K562 (cell line): ENCODE results near the gene BORCS5. TPM values are rescaled to one million over a fixed set of nuclear protein-coding genes. Genes with fewer than 3 reads are reported as not detected.
A peak's percentile ranks its signal among the peaks of the same experiment; 100 is the strongest.

Experiments
- ATAC-seq: fragments of 200-7000 bp; cut with Tn5 transposase; 3 replicates; pipeline ENCODE4 v1.9.1; 2020; ENCODE audit warnings: moderate library complexity
- BruUV-seq: library from RNA; stranded (reverse); fragments of 400-500 nt; replicated peaks from 2 replicates; lab custom pipeline; 2021; lab: Mats Ljungman, UMichigan
- CTCF ChIA-PET: fragments of 300-600 bp; formaldehyde crosslinking; extraction: SDS; loops from one replicate; lab custom pipeline; 2021; ENCODE audit warnings: low intra/inter-chr PET ratio; lab: Yijun Ruan, JAX
- POLR2A ChIA-PET: fragments of 300-600, 350-650 bp; sonication (Branson Sonifier 250); formaldehyde crosslinking; extraction: SDS; loops from one replicate; lab custom pipeline; 2021; ENCODE audit warnings: antibody characterized with exemption, inconsistent platforms; lab: Yijun Ruan, JAX
- DNase-seq, 4 experiments: peaks; one replicate each; pipeline versions ENCODE4 v3.0.0 to v3.0.0-alpha.2; 2011 to 2018; ENCODE audit warnings: low spot score in 3 of 4, mixed read lengths in 3 of 4; ENCODE audit errors: extremely low read depth in 1 of 4
- FAIRE-seq: peaks from 2 replicates; lab custom pipeline; 2011; peaks lifted over from hg19 to GRCh38; lab: Jason Lieb, UNC
- H2AFZ ChIP-seq: 2 replicates; pipeline ENCODE4 v1.6.0; 2011; ENCODE audit warnings: low read depth, low read length, control low read depth, inconsistent platforms
- H3K27ac ChIP-seq: fragments of 200-600 bp; 3 replicates; pipeline ENCODE4 v1.8.0; 2011; ENCODE audit warnings: low read depth, mild to moderate bottlenecking, control low read depth, inconsistent platforms, low read length, moderate library complexity, mixed read lengths; ENCODE audit errors: extremely low read depth
- H3K27me3 ChIP-seq, 2 experiments: fragments of 300-600 bp in 1 of 2; 2 replicates in 1 of 2; 3 replicates in 1 of 2; pipeline versions ENCODE4 v1.6.0 to v1.8.0; 2011; ENCODE audit warnings: inconsistent platforms in 2 of 2, low read length in 2 of 2, mild to moderate bottlenecking in 1 of 2, mixed read lengths in 1 of 2, moderate library complexity in 1 of 2; ENCODE audit not compliant: control insufficient read depth in 2 of 2, insufficient read depth in 2 of 2
- H3K36me3 ChIP-seq: fragments of 300-600 bp; 3 replicates; pipeline ENCODE4 v1.8.0; 2011; ENCODE audit warnings: mild to moderate bottlenecking, low read length, inconsistent platforms; ENCODE audit not compliant: control insufficient read depth, insufficient read depth
- H3K4me1 ChIP-seq, 2 experiments: fragments of 200-600 bp in 1 of 2; replicated peaks in 1 of 2; 2 replicates in 1 of 2; 3 replicates in 1 of 2; pipeline versions ENCODE4 v1.5.1 to v1.8.0; 2011; ENCODE audit warnings: inconsistent platforms in 2 of 2, low read length in 2 of 2, mild to moderate bottlenecking in 1 of 2, mixed read lengths in 1 of 2, moderate library complexity in 1 of 2; ENCODE audit not compliant: control insufficient read depth in 2 of 2, insufficient read depth in 2 of 2
- H3K4me2 ChIP-seq: 2 replicates; pipeline ENCODE4 v1.6.1; 2011; ENCODE audit warnings: low read length, control low read depth, inconsistent platforms, mixed read lengths; ENCODE audit not compliant: insufficient read depth
- H3K4me3 ChIP-seq: fragments of 200-600 bp; sonication (generic), shearing (Covaris generic); 2 replicates; pipeline ENCODE4 v1.5.1; 2016; ENCODE audit warnings: control low read depth, inconsistent platforms
- H3K79me2 ChIP-seq: fragments of 200-600 bp; 3 replicates; pipeline ENCODE4 v1.8.0; 2011; ENCODE audit warnings: low read length, inconsistent platforms; ENCODE audit not compliant: control insufficient read depth, insufficient read depth
- H3K9ac ChIP-seq, 2 experiments: 2 replicates each; pipeline versions ENCODE4 v1.6.0 to v1.6.1; 2011; ENCODE audit warnings: low read depth in 2 of 2, low read length in 2 of 2, control low read depth in 1 of 2, inconsistent platforms in 1 of 2, mild to moderate bottlenecking in 1 of 2, mixed read lengths in 1 of 2; ENCODE audit not compliant: insufficient read depth in 1 of 2
- H3K9me1 ChIP-seq: one replicate; pipeline ENCODE4 v1.6.0; 2011; ENCODE audit warnings: inconsistent platforms, mild to moderate bottlenecking, low read length, moderate library complexity; ENCODE audit not compliant: control insufficient read depth, insufficient read depth
- H3K9me3 ChIP-seq: replicated peaks from 2 replicates; pipeline ENCODE4 v1.5.1; 2011; ENCODE audit warnings: low read depth, low read length, inconsistent platforms; ENCODE audit not compliant: control insufficient read depth, insufficient read depth
- H4K20me1 ChIP-seq: replicated peaks from 2 replicates; pipeline ENCODE4 v1.6.1; 2011; ENCODE audit warnings: low read length, inconsistent platforms, mixed read lengths; ENCODE audit not compliant: control insufficient read depth, insufficient read depth
- BACH1 ChIP-seq: fragments of 200-800 bp; sonication (Bioruptor generic); IDR thresholded peaks from 2 replicates; pipeline ENCODE4 v1.6.1; 2016; ENCODE audit warnings: missing genetic modification characterization, missing compliant biosample characterization
- FOXJ2 ChIP-seq: fragments of 200-800 bp; sonication (Bioruptor generic); IDR thresholded peaks from 2 replicates; pipeline ENCODE4 v1.6.1; 2016; ENCODE audit warnings: missing genetic modification characterization, missing compliant biosample characterization
- KDM1A ChIP-seq, 2 experiments: fragments of 450-650 bp; IDR thresholded peaks; 2 replicates each; pipeline ENCODE4 v1.6.1; 2016; ENCODE audit warnings: mild to moderate bottlenecking in 2 of 2
- L3MBTL2 ChIP-seq: fragments of 450-650 bp; IDR thresholded peaks from 2 replicates; pipeline ENCODE4 v1.6.1; 2016; ENCODE audit warnings: mild to moderate bottlenecking, moderate library complexity
- NCOA4 ChIP-seq: fragments of 450-650 bp; IDR thresholded peaks from 2 replicates; pipeline ENCODE4 v1.6.1; 2018; ENCODE audit warnings: mild to moderate bottlenecking; ENCODE audit not compliant: partially characterized antibody
- TGIF2 ChIP-seq: sonication (generic); formaldehyde crosslinking; IDR thresholded peaks from 2 replicates; pipeline ENCODE4 v1.8.1; 2022; ENCODE audit warnings: mild to moderate bottlenecking, missing genetic modification reagents, moderate library complexity
- TRIM28 ChIP-seq: fragments of 450-650 bp; IDR thresholded peaks from 2 replicates; pipeline ENCODE4 v1.6.1; 2017
- WGBS: fragments of 100-300 bp; shearing (Covaris generic); methylation state at CpG from one replicate; pipeline ENCODE4 v1.1.6; 2016; ENCODE audit warnings: low coverage, mixed read lengths; ENCODE audit not compliant: insufficient coverage; ENCODE audit errors: missing lambda C conversion rate; 5-methylcytosine and 5-hydroxymethylcytosine counted together
- in situ Hi-C: fragments of 300-500 bp; cut with MboI; formaldehyde crosslinking; loops from 4 replicates; pipeline ENCODE4 v1.15.0; 2018; ENCODE audit warnings: inconsistent platforms, mixed read lengths
- intact Hi-C: fragments of 100-400 bp; cut with micrococcal nuclease; formaldehyde crosslinking; loops from 2 replicates; pipeline ENCODE4 v1.14.2; 2022
- polyA plus RNA-seq, 8 experiments: library from polyadenylated mRNA; depleted of rRNA in 4 of 8; stranded (reverse) in 5 of 8; unstranded in 3 of 8; fragments of >200 nt; fragmentation: Nextera tagmentation in 2 of 8; fragmentation: Illumina TruSeq in 1 of 8; extraction: Ambion mirVana in 2 of 8; extraction: Trizol in 1 of 8; gene quantifications; 2 replicates each; pipeline versions ENCODE4 v1.2.1 to v1.2.3, GENCODE V29; 2011 to 2014; ENCODE audit warnings: inconsistent platforms in 1 of 8, missing spikeins in 1 of 8
- total RNA-seq, 7 experiments: library from RNA; depleted of rRNA in 6 of 7; stranded (reverse); fragments of >200 nt in 6 of 7; fragmentation: Illumina TruSeq in 2 of 7; extraction: Trizol in 2 of 7; gene quantifications; 2 replicates each; pipeline versions ENCODE4 v1.2.1 to v1.2.3, GENCODE V29; 2011 to 2021; ENCODE audit warnings: low replicate concordance in 1 of 7

Gene BORCS5
- total and polyA plus RNA-seq, 9 of the 15 experiments (the other 6 are each of a cell fraction or from before 2014, with no cell fraction given), result 0.31 to 12.4 (median 6.6) TPM

- TF ChIP-seq TRIM28, result no peak
- TF ChIP-seq NCOA4, result no peak
- TF ChIP-seq KDM1A (IDR thresholded peaks at IDR 0.05), result peak; percentile 23 to 46; a peak in 2 of 4 replicates
These were observed 397 bp upstream of the BORCS5 start (continued) for GRCh38 chr12:12356467-12356895.

- peak; percentile 57 for FAIRE-seq
- H2AFZ ChIP-seq, result peak overlapping the region; percentile 77
- CTCF ChIA-PET, result no interaction called here
- 0% methylated on average over 10 of the region's 10 CpGs for WGBS
- TSS peak; percentile 53 for BruUV-seq
- H3K9me1 ChIP-seq, result no peaks in the 10 kb centered on the region
- TF ChIP-seq BACH1, result 0 out of 2 replicates have a peak, but pooled peaks have one; percentile 30
- TF ChIP-seq FOXJ2 (tag), result 0 out of 2 replicates have a peak, but pooled peaks have one; percentile 25
- TF ChIP-seq TGIF2 (CRISPR knock-in tag), result no peak
- no peak for TF ChIP-seq L3MBTL2
- peaks cover 20 to 26% of the 10 kb centered on the region in 2 experiments; a peak in 4 of 5 replicates for H3K4me1 ChIP-seq
- peaks cover 33% of the 10 kb centered on the region for H3K79me2 ChIP-seq
- H3K36me3 ChIP-seq, result peaks cover 1% of the 10 kb centered on the region
- H3K27me3 ChIP-seq, result no peaks in the 10 kb centered on the region
- H3K4me2 ChIP-seq, result peak overlapping the region; percentile 93
- H4K20me1 ChIP-seq, result no peaks in the 10 kb centered on the region
- H3K9me3 ChIP-seq, result 0 out of 2 replicates have a peak, but pooled peaks cover 2% of the 10 kb centered on the region
- intact Hi-C loops (loop anchor here (10.0 kb wide), 1 partner anchor 357 kb away; the partner anchor contains the start of gene CDKN1B), in situ Hi-C loops (no loop called here)
- H3K27ac ChIP-seq, result peak overlapping the region; percentile 92
- POLR2A ChIA-PET, result interaction anchor here (0.5 to 1.8 kb wide), 11 partner anchors 8 to 379 kb away, joined by 3 to 6 read pairs (median 4); partner anchors contain the start of gene MANSC1
- DNase-seq, result peak in 1 of 4 experiments; percentile 24
- ATAC-seq, result peak; percentile 9; the same call in 2 of the 3 replicates
- H3K4me3 ChIP-seq, result peak overlapping the region; percentile 86
- peak overlapping the region; percentile 91 to 99 for H3K9ac ChIP-seq
These were observed 1.0 kb downstream of the BORCS5 start for GRCh38 chr12:12357719-12358461.
